HepG2 (cell line): Measurements from ENCODE around the gene SNX9. TPM values are rescaled to one million over a fixed set of nuclear protein-coding genes. Genes with fewer than 3 reads are reported as not detected.

ENCODE experiments used
- ATAC-seq: fragments of 200-7000 bp; cut with Tn5 transposase; 3 replicates; pipeline ENCODE4 v1.9.1; 2020; ENCODE audit warnings: mild to moderate bottlenecking, moderate library complexity
- BruUV-seq: library from RNA; stranded (reverse); fragments of 400-500 nt; replicated peaks from 2 replicates; lab custom pipeline; 2021; lab: Mats Ljungman, UMichigan
- CTCF ChIA-PET: fragments of 300-600 bp; formaldehyde crosslinking; extraction: SDS; loops from one replicate; lab custom pipeline; 2021; ENCODE audit warnings: low total read pairs, inconsistent platforms, low intra/inter-chr PET ratio; lab: Yijun Ruan, JAX
- POLR2A ChIA-PET: fragments of 350-600 bp; sonication (Branson Sonifier 250); formaldehyde crosslinking; loops from one replicate; lab custom pipeline; 2020; ENCODE audit warnings: antibody characterized with exemption, inconsistent platforms; lab: Yijun Ruan, JAX
- DNase-seq: peaks from one replicate; pipeline ENCODE4 v3.0.0-alpha.2; 2015; ENCODE audit warnings: low spot score
- FAIRE-seq: peaks from 3 replicates; lab custom pipeline; 2011; peaks lifted over from hg19 to GRCh38; lab: Jason Lieb, UNC
- H2AFZ ChIP-seq: one replicate; pipeline ENCODE4 v1.6.1; 2011; ENCODE audit warnings: low read length, inconsistent platforms
- H3K27ac ChIP-seq: fragments of 300-600 bp; 3 replicates; pipeline ENCODE4 v1.8.0; 2011; ENCODE audit warnings: mixed run types, mild to moderate bottlenecking, mixed read lengths, low read length, inconsistent platforms; ENCODE audit not compliant: insufficient read depth; ENCODE audit errors: extremely low read length
- H3K27me3 ChIP-seq, 2 experiments: fragments of 200-600 bp in 1 of 2; 2 replicates in 1 of 2; 3 replicates in 1 of 2; pipeline versions ENCODE4 v1.6.0 to v1.8.0; 2011; ENCODE audit warnings: low read length in 2 of 2, mild to moderate bottlenecking in 2 of 2, moderate library complexity in 2 of 2, inconsistent platforms in 1 of 2; ENCODE audit not compliant: insufficient read depth in 2 of 2, control insufficient read depth in 1 of 2
- H3K36me3 ChIP-seq, 2 experiments: fragments of 200-600 bp in 1 of 2; replicated peaks in 1 of 2; 2 replicates in 1 of 2; 3 replicates in 1 of 2; pipeline versions ENCODE4 v1.5.1 to v1.8.0; 2011; ENCODE audit warnings: low read length in 2 of 2, inconsistent platforms in 1 of 2; ENCODE audit not compliant: insufficient read depth in 2 of 2, control insufficient read depth in 1 of 2
- H3K4me1 ChIP-seq: 2 replicates; pipeline ENCODE4 v1.5.1; 2012; ENCODE audit warnings: low read length, inconsistent platforms; ENCODE audit not compliant: insufficient read depth
- H3K4me2 ChIP-seq: 2 replicates; pipeline ENCODE4 v1.6.0; 2011; ENCODE audit warnings: low read depth, low read length, inconsistent platforms
- H3K4me3 ChIP-seq, 3 experiments: fragments of 200-600 bp in 1 of 3; sonication (generic), shearing (Covaris generic) in 1 of 3; replicated peaks in 1 of 3; 2 replicates each; pipeline ENCODE4 v1.5.1; 2011 to 2016; ENCODE audit warnings: low read length in 3 of 3, inconsistent platforms in 2 of 3, low read depth in 2 of 3, mild to moderate bottlenecking in 2 of 3, control low read depth in 1 of 3, mixed read lengths in 1 of 3; ENCODE audit not compliant: insufficient read depth in 1 of 3
- H3K79me2 ChIP-seq: one replicate; pipeline ENCODE4 v1.6.1; 2011; ENCODE audit warnings: low read length, inconsistent platforms; ENCODE audit not compliant: insufficient read depth
- H3K9ac ChIP-seq: 2 replicates; pipeline ENCODE4 v1.6.0; 2011; ENCODE audit warnings: mild to moderate bottlenecking, low read depth, low read length, inconsistent platforms; ENCODE audit not compliant: insufficient read depth
- H3K9me3 ChIP-seq: 2 replicates; pipeline ENCODE4 v1.5.1; 2012; ENCODE audit warnings: mild to moderate bottlenecking, low read length
- H4K20me1 ChIP-seq: 2 replicates; pipeline ENCODE4 v1.6.0; 2011; ENCODE audit warnings: inconsistent platforms, mild to moderate bottlenecking, low read length, moderate library complexity; ENCODE audit not compliant: insufficient read depth
- AGO1 ChIP-seq: fragments of 200-400 bp; formaldehyde crosslinking; IDR thresholded peaks from 2 replicates; pipeline ENCODE4 v1.6.1; 2017; ENCODE audit warnings: mild to moderate bottlenecking, low read depth, low read length, moderate library complexity; ENCODE audit not compliant: poor library complexity, severe bottlenecking
- CENPX ChIP-seq: sonication (generic); formaldehyde crosslinking; IDR thresholded peaks from 2 replicates; pipeline ENCODE4 v1.9.0; 2021; ENCODE audit warnings: mild to moderate bottlenecking, missing genetic modification reagents, moderate library complexity
- HOXA5 ChIP-seq: sonication (generic); formaldehyde crosslinking; IDR thresholded peaks from 2 replicates; pipeline ENCODE4 v1.4.0; 2020; ENCODE audit warnings: missing genetic modification reagents
- HOXD1 ChIP-seq: sonication (generic); formaldehyde crosslinking; IDR thresholded peaks from 2 replicates; pipeline ENCODE4 v1.5.0; 2020; ENCODE audit warnings: missing genetic modification reagents
- MYNN ChIP-seq: sonication (generic); formaldehyde crosslinking; IDR thresholded peaks from 2 replicates; pipeline ENCODE4 v1.4.0; 2020; ENCODE audit warnings: mild to moderate bottlenecking, low read depth, missing genetic modification reagents
- SOX6 ChIP-seq, 2 experiments: fragments of 450-650 bp in 1 of 2; sonication (generic) in 1 of 2; formaldehyde crosslinking in 1 of 2; IDR thresholded peaks; 2 replicates each; pipeline versions ENCODE4 v1.4.0 to v1.6.1; 2017 to 2020; ENCODE audit warnings: antibody characterized with exemption in 1 of 2, mild to moderate bottlenecking in 1 of 2, missing genetic modification reagents in 1 of 2
- ZBTB38 ChIP-seq: sonication (generic); formaldehyde crosslinking; IDR thresholded peaks from 2 replicates; pipeline ENCODE4 v1.5.1; 2020; ENCODE audit warnings: mild to moderate bottlenecking, missing genetic modification reagents
- ZFAT ChIP-seq: sonication (generic); formaldehyde crosslinking; conservative IDR thresholded peaks from 2 replicates; pipeline ENCODE4 v1.8.1; 2023; ENCODE audit warnings: missing genetic modification reagents, inconsistent platforms
- ZFP41 ChIP-seq: sonication (generic); formaldehyde crosslinking; IDR thresholded peaks from 2 replicates; pipeline ENCODE4 v1.4.0; 2020; ENCODE audit warnings: mild to moderate bottlenecking, missing genetic modification reagents, borderline replicate concordance
- ZKSCAN1 ChIP-seq: fragments of 150-350 bp; IDR thresholded peaks from 2 replicates; pipeline ENCODE4 v1.6.1; 2014; ENCODE audit warnings: low read length
- ZNF180 ChIP-seq: sonication (generic); formaldehyde crosslinking; IDR thresholded peaks from 2 replicates; pipeline ENCODE4 v1.4.0; 2020; ENCODE audit warnings: low read depth, missing genetic modification reagents, borderline replicate concordance
- ZNF263 ChIP-seq: sonication (generic); formaldehyde crosslinking; IDR thresholded peaks from 2 replicates; pipeline ENCODE4 v1.4.0; 2020; ENCODE audit warnings: missing genetic modification reagents
- ZNF549 ChIP-seq: sonication (generic); formaldehyde crosslinking; IDR thresholded peaks from 2 replicates; pipeline ENCODE4 v1.5.0; 2020; ENCODE audit warnings: missing genetic modification reagents
- ZNF615 ChIP-seq: sonication (generic); formaldehyde crosslinking; IDR thresholded peaks from 2 replicates; pipeline ENCODE4 v1.5.0; 2020; ENCODE audit warnings: mild to moderate bottlenecking, missing genetic modification reagents, borderline replicate concordance
- ZNF652 ChIP-seq: IDR thresholded peaks from 2 replicates; pipeline ENCODE4 v1.6.1; 2016; ENCODE audit warnings: low read depth, borderline replicate concordance
- WGBS: methylation state at CpG from one replicate; pipeline ENCODE4 v1.1.6; 2017; ENCODE audit warnings: low lambda C conversion rate; 5-methylcytosine and 5-hydroxymethylcytosine counted together
- in situ Hi-C: cut with HindIII; loops from 2 replicates; pipeline ENCODE4 v1.10.0; 2017; ENCODE audit warnings: low pct_unique_long_range_greater_than_20kb; ENCODE audit not compliant: extremely low pct_ligation_motif_present
- intact Hi-C: fragments of 100-400 bp; cut with micrococcal nuclease; formaldehyde crosslinking; loops from one replicate; pipeline ENCODE4 v1.10.0; 2022; ENCODE audit not compliant: unreplicated experiment
- polyA plus RNA-seq, 8 experiments: library from polyadenylated mRNA; depleted of rRNA in 3 of 8; stranded (reverse) in 7 of 8; unstranded in 1 of 8; fragments of >200 nt; fragmentation: Illumina TruSeq in 4 of 8; extraction: Trizol in 4 of 8; gene quantifications; 2 replicates each; pipeline versions ENCODE4 v1.2.1 to v1.2.3, GENCODE V29; 2011 to 2016; ENCODE audit warnings: low read depth in 4 of 8, missing spikeins in 1 of 8, mixed read lengths in 1 of 8; ENCODE audit not compliant: insufficient read depth in 1 of 8
- total RNA-seq, 5 experiments: library from RNA; depleted of rRNA; stranded (reverse); fragments of >200 nt; fragmentation: Illumina TruSeq; extraction: Trizol; gene quantifications; 2 replicates each; pipeline ENCODE4 v1.2.3, GENCODE V29; 2016; ENCODE audit warnings: low read depth in 1 of 5
- TF ChIP-seq, protein P1 (sequence below), 2 experiments: sonication (generic) in 1 of 2; formaldehyde crosslinking in 1 of 2; IDR thresholded peaks; 2 replicates each; pipeline versions ENCODE4 v1.4.0 to v1.6.1; 2016 to 2020; ENCODE audit warnings: borderline replicate concordance in 1 of 2, low read depth in 1 of 2, mild to moderate bottlenecking in 1 of 2, missing genetic modification reagents in 1 of 2
- TF ChIP-seq, protein P2 (sequence below): IDR thresholded peaks from 2 replicates; pipeline ENCODE4 v1.6.1; 2016; ENCODE audit warnings: mild to moderate bottlenecking, missing biosample characterization, missing genetic modification reagents

SNX9 gene
- total and polyA plus RNA-seq, 2 of the 13 experiments (the other 11 are each of a cell fraction or from before 2014, with no cell fraction given) = 21.9 to 36.0 TPM

DNA sequence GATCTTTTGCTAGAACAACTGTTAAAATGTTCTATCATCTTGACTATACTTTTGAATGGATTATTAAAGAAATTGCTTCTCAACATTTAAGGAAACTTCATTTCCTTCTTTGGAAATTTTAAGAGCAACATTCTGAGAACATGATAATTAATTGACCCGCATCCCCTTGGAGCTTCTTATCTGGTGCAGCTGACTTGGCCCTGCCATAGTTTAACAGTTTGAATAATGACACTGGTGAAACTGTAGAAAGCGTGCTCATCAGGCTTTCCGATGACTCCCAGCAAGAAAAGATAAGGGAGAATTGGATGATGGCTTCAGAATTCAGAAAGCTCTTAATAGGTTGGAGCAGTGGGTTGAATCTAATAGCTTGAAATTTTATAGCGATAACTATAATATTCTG is 38.1 kb downstream of the SNX9 start:
- H2AFZ ChIP-seq = no peak overlapping the region
- H3K4me2 ChIP-seq = no peak overlapping the region
- intact Hi-C loops (no loop called here), in situ Hi-C loops (no loop called here)
- no peak for ATAC-seq
- H3K79me2 ChIP-seq = peaks cover 85% of the 10 kb centered on the region
- no peaks in the 10 kb centered on the region for H3K9me3 ChIP-seq
- no peak for FAIRE-seq
- TF ChIP-seq CENPX (CRISPR knock-in tag) (no peak), HOXD1 (CRISPR knock-in tag) (no peak), ZNF180 (CRISPR knock-in tag) (no peak), MYNN (CRISPR knock-in tag) (no peak), ZKSCAN1 (no peak), SOX6 (IDR thresholded peaks at IDR 0.05) (no peak), SOX6 (CRISPR knock-in tag; IDR thresholded peaks at IDR 0.05) (no peak), ZNF652 (CRISPR knock-in tag) (no peak), ZBTB38 (no peak), ZFAT (no peak), ZNF549 (CRISPR knock-in tag) (no peak), ZNF263 (CRISPR knock-in tag) (no peak), AGO1 (no peak), ZFP41 (CRISPR knock-in tag) (no peak), ZNF615 (CRISPR knock-in tag) (no peak), HOXA5 (CRISPR knock-in tag) (no peak)
- TF ChIP-seq, protein P1, sequence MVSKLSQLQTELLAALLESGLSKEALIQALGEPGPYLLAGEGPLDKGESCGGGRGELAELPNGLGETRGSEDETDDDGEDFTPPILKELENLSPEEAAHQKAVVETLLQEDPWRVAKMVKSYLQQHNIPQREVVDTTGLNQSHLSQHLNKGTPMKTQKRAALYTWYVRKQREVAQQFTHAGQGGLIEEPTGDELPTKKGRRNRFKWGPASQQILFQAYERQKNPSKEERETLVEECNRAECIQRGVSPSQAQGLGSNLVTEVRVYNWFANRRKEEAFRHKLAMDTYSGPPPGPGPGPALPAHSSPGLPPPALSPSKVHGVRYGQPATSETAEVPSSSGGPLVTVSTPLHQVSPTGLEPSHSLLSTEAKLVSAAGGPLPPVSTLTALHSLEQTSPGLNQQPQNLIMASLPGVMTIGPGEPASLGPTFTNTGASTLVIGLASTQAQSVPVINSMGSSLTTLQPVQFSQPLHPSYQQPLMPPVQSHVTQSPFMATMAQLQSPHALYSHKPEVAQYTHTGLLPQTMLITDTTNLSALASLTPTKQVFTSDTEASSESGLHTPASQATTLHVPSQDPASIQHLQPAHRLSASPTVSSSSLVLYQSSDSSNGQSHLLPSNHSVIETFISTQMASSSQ (IDR thresholded peaks at IDR 0.05; ENCODE audit: low read depth) = no peak
- TF ChIP-seq, protein P1 (CRISPR knock-in tag; IDR thresholded peaks at IDR 0.05; ENCODE audit: borderline replicate concordance) = no peak
- TF ChIP-seq, protein P2, sequence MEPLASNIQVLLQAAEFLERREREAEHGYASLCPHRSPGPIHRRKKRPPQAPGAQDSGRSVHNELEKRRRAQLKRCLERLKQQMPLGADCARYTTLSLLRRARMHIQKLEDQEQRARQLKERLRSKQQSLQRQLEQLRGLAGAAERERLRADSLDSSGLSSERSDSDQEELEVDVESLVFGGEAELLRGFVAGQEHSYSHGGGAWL (CRISPR knock-in tag) = no peak
- TF ChIP-seq, all 625 proteins: peak for 0
- Histone ChIP-seq H3K27me3 (no peaks in the 10 kb centered on the region), H3K4me3 (no peak overlapping the region), H4K20me1 (peaks cover 39% of the 10 kb centered on the region), H3K4me1 (peaks cover 31% of the 10 kb centered on the region), H3K36me3 (no peaks in the 10 kb centered on the region), H3K27ac (no peak overlapping the region), H3K9ac (no peak overlapping the region)
- 98% methylated on average over 4 of the region's 4 CpGs for WGBS
- DNase-seq = no peak
- CTCF ChIA-PET = no interaction called here
- no TSS peak for BruUV-seq
- POLR2A ChIA-PET = no interaction called here
